ENCODE data around the gene SLC39A11. TPM values are rescaled to one million over a fixed set of nuclear protein-coding genes. Genes with fewer than 3 reads are reported as not detected.

Gene SLC39A11
- total RNA-seq, 1 experiment from 2014 or later, result 46.4 TPM

DNA sequence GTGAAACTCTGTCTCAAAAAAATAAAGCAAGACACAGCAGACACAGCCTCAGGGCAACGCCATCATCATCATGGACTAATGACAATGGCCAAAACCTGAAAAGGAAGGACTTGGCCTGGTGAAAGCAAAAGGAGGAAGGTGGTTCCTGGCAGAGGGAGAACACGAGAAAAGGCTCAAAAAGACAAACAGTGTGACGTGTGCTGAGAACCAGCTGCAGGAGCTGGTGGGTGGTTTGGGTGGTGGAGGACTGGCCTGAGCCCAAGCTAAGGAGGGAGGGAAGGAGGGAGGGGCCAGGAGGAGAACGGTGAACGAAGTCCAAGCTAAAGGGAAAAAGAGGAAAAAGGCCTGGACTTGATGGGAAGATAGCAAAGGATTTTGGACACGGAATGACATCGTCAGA, 85.1 kb downstream of the SLC39A11 start:
- Histone ChIP-seq H3K4me1 (ENCODE audit: control insufficient read depth in 1 of 2, insufficient read depth in 2 of 2, low read length in 2 of 2) (peaks cover 4 to 9% of the 10 kb centered on the region in 2 experiments; a peak in 3 of 4 replicates), H3K9me3 (ENCODE audit: control insufficient read depth in 1 of 2, insufficient read depth in 1 of 2, low read depth in 1 of 2, low read length in 2 of 2) (no peaks in the 10 kb centered on the region), H3K4me2 (ENCODE audit: low read length) (no peak overlapping the region), H3K4me3 (replicated peaks in 1 of 2; ENCODE audit: low read depth in 1 of 2, low read length in 2 of 2) (no peak overlapping the region), H3K27ac (ENCODE audit: low read depth, low read length) (no peak overlapping the region), H4K20me1 (ENCODE audit: insufficient read depth) (no peaks in the 10 kb centered on the region), H3K79me2 (ENCODE audit: insufficient read depth, low read length) (no peaks in the 10 kb centered on the region), H3K9ac (ENCODE audit: low read length) (no peak overlapping the region), H3K9me2 (ENCODE audit: insufficient read depth) (no peaks in the 10 kb centered on the region), H3K27me3 (ENCODE audit: insufficient read depth, low read length) (no peaks in the 10 kb centered on the region), H2AFZ (ENCODE audit: low read depth, low read length, poor library complexity, severe bottlenecking) (no peak overlapping the region), H3K36me3 (ENCODE audit: control insufficient read depth in 1 of 2, insufficient read depth in 2 of 2, low read length in 2 of 2) (no peaks in the 10 kb centered on the region)
- no TSS peak for BruUV-seq (replicated peaks)
- TF ChIP-seq POLR2AphosphoS5 (IDR thresholded peaks at IDR 0.05; ENCODE audit: low read depth, low read length) (no peak), SRF (IDR thresholded peaks at IDR 0.05; ENCODE audit: low read depth) (no peak), ZFX (IDR thresholded peaks at IDR 0.05) (no peak), YY1 (IDR thresholded peaks at IDR 0.05; ENCODE audit: extremely low read depth, insufficient replicate concordance, low read depth, low read length) (no peak), SIN3A (IDR thresholded peaks at IDR 0.05; ENCODE audit: low read depth) (no peak), RAD21 (IDR thresholded peaks at IDR 0.05; ENCODE audit: low read depth) (no peak), POLR2A (IDR thresholded peaks at IDR 0.05; ENCODE audit: borderline replicate concordance, extremely low read depth, insufficient read depth, insufficient read length) (no peak)
- TF ChIP-seq, protein P1, sequence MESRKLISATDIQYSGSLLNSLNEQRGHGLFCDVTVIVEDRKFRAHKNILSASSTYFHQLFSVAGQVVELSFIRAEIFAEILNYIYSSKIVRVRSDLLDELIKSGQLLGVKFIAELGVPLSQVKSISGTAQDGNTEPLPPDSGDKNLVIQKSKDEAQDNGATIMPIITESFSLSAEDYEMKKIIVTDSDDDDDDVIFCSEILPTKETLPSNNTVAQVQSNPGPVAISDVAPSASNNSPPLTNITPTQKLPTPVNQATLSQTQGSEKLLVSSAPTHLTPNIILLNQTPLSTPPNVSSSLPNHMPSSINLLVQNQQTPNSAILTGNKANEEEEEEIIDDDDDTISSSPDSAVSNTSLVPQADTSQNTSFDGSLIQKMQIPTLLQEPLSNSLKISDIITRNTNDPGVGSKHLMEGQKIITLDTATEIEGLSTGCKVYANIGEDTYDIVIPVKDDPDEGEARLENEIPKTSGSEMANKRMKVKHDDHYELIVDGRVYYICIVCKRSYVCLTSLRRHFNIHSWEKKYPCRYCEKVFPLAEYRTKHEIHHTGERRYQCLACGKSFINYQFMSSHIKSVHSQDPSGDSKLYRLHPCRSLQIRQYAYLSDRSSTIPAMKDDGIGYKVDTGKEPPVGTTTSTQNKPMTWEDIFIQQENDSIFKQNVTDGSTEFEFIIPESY (IDR thresholded peaks at IDR 0.05; ENCODE audit: extremely low read depth, insufficient replicate concordance, low read length), result no peak
- ChIA-PET RAD21 (ENCODE audit: low non-redundant PET in 1 of 2, low total read pairs in 2 of 2, uncharacterized antibody in 2 of 2, unreplicated experiment in 2 of 2) (no interaction called here), POLR2A (no interaction called here), CTCF (no interaction called here)
- ATAC-seq, result no peak
- intact Hi-C loops (cut with micrococcal nuclease), result no loop called here
- DNase-seq (ENCODE audit: low read depth, low spot score), result no peak

DNA sequence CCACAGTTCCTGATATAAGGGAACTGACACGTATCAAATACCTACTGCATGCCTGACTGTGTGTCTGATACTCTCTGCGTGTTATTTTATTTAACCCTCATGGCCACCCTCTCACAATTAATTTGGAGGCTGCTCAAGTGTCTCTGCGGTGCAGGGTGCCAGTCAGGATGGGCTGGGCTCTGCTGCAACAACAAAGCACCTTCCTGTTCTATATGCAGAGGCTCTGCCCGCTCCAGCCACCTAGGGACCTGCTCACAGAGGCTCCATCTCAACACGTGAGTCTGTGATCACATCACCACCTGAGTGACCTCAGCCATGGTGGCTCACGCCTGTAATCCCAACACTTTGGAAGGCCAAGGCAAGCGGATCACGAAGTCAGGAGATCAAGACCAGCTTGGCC, 87.1 kb downstream of the SLC39A11 start:
- peaks cover 4 to 9% of the 10 kb centered on the region in 2 experiments; a peak in 3 of 4 replicates for H3K4me1 ChIP-seq (ENCODE audit: control insufficient read depth in 1 of 2, insufficient read depth in 2 of 2, low read length in 2 of 2)
- CTCF ChIA-PET, result no interaction called here
- no peak overlapping the region for H2AFZ ChIP-seq (ENCODE audit: low read depth, low read length, poor library complexity, severe bottlenecking)
- no peaks in the 10 kb centered on the region for H4K20me1 ChIP-seq (ENCODE audit: insufficient read depth)
- RAD21 ChIA-PET (ENCODE audit: low non-redundant PET in 1 of 2, low total read pairs in 2 of 2, uncharacterized antibody in 2 of 2, unreplicated experiment in 2 of 2), result no interaction called here
- POLR2A ChIA-PET, result no interaction called here
- no peak for ATAC-seq
- no peak overlapping the region for H3K27ac ChIP-seq (ENCODE audit: low read depth, low read length)
- no TSS peak for BruUV-seq (replicated peaks)
- H3K4me2 ChIP-seq (ENCODE audit: low read length), result no peak overlapping the region
- no peaks in the 10 kb centered on the region for H3K27me3 ChIP-seq (ENCODE audit: insufficient read depth, low read length)
- TF ChIP-seq ZNF274 (IDR thresholded peaks at IDR 0.05; ENCODE audit: low read depth, low read length) (no peak), CEBPB (IDR thresholded peaks at IDR 0.05; ENCODE audit: low read depth) (no peak), EZH2phosphoT487 (IDR thresholded peaks at IDR 0.05; ENCODE audit: borderline replicate concordance) (no peak), TCF7L2 (IDR thresholded peaks at IDR 0.05; ENCODE audit: borderline replicate concordance, extremely low read depth, insufficient read depth, insufficient read length) (no peak), SP1 (IDR thresholded peaks at IDR 0.05; ENCODE audit: low read depth) (no peak), SIN3A (IDR thresholded peaks at IDR 0.05; ENCODE audit: low read depth) (no peak)
- TF ChIP-seq, protein P2, sequence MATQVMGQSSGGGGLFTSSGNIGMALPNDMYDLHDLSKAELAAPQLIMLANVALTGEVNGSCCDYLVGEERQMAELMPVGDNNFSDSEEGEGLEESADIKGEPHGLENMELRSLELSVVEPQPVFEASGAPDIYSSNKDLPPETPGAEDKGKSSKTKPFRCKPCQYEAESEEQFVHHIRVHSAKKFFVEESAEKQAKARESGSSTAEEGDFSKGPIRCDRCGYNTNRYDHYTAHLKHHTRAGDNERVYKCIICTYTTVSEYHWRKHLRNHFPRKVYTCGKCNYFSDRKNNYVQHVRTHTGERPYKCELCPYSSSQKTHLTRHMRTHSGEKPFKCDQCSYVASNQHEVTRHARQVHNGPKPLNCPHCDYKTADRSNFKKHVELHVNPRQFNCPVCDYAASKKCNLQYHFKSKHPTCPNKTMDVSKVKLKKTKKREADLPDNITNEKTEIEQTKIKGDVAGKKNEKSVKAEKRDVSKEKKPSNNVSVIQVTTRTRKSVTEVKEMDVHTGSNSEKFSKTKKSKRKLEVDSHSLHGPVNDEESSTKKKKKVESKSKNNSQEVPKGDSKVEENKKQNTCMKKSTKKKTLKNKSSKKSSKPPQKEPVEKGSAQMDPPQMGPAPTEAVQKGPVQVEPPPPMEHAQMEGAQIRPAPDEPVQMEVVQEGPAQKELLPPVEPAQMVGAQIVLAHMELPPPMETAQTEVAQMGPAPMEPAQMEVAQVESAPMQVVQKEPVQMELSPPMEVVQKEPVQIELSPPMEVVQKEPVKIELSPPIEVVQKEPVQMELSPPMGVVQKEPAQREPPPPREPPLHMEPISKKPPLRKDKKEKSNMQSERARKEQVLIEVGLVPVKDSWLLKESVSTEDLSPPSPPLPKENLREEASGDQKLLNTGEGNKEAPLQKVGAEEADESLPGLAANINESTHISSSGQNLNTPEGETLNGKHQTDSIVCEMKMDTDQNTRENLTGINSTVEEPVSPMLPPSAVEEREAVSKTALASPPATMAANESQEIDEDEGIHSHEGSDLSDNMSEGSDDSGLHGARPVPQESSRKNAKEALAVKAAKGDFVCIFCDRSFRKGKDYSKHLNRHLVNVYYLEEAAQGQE (IDR thresholded peaks at IDR 0.05; ENCODE audit: low read depth), result no peak
- H3K9me2 ChIP-seq (ENCODE audit: insufficient read depth), result no peaks in the 10 kb centered on the region
- H3K9ac ChIP-seq (ENCODE audit: low read length), result no peak overlapping the region
- no peaks in the 10 kb centered on the region for H3K36me3 ChIP-seq (ENCODE audit: control insufficient read depth in 1 of 2, insufficient read depth in 2 of 2, low read length in 2 of 2)
- no peaks in the 10 kb centered on the region for H3K9me3 ChIP-seq (ENCODE audit: control insufficient read depth in 1 of 2, insufficient read depth in 1 of 2, low read depth in 1 of 2, low read length in 2 of 2)
- H3K79me2 ChIP-seq (ENCODE audit: insufficient read depth, low read length), result no peaks in the 10 kb centered on the region
- DNase-seq (ENCODE audit: low read depth, low spot score), result no peak
- intact Hi-C loops (cut with micrococcal nuclease), result no loop called here
- H3K4me3 ChIP-seq (replicated peaks in 1 of 2; ENCODE audit: low read depth in 1 of 2, low read length in 2 of 2), result no peak overlapping the region
